ENCODE measurements around the gene LRRC17. TPM values are rescaled to one million over a fixed set of nuclear protein-coding genes. Genes with fewer than 3 reads are reported as not detected.

The LRRC17 gene
- polyA plus RNA-seq, 3 donors, result 0.04 TPM; not detected in 2

DNA sequence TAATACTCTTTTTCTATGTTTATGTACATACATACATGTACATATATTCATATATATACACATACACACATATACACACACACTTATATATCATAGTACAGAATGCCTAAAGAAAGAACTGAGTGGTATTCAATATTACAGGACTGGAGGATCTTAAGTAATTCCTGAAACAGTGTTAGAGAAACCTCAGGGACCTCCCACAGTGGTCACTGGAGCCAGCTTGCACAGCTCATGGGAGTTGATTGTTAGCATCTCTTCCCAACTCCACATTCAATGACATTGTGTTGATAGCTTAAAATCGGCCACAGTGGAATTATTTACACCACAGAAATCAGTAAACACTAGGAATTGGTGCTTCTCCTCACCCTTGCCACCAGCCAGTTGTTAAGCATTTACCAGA is 6.0 kb downstream of the LRRC17 start:
- no peak overlapping the region for H3K4me3 Mint-ChIP-seq
- no peak overlapping the region for H3K27ac Mint-ChIP-seq
- H3K9ac ChIP-seq (ENCODE audit: insufficient read depth, low read length, poor library complexity, severe bottlenecking), result no peak overlapping the region

DNA sequence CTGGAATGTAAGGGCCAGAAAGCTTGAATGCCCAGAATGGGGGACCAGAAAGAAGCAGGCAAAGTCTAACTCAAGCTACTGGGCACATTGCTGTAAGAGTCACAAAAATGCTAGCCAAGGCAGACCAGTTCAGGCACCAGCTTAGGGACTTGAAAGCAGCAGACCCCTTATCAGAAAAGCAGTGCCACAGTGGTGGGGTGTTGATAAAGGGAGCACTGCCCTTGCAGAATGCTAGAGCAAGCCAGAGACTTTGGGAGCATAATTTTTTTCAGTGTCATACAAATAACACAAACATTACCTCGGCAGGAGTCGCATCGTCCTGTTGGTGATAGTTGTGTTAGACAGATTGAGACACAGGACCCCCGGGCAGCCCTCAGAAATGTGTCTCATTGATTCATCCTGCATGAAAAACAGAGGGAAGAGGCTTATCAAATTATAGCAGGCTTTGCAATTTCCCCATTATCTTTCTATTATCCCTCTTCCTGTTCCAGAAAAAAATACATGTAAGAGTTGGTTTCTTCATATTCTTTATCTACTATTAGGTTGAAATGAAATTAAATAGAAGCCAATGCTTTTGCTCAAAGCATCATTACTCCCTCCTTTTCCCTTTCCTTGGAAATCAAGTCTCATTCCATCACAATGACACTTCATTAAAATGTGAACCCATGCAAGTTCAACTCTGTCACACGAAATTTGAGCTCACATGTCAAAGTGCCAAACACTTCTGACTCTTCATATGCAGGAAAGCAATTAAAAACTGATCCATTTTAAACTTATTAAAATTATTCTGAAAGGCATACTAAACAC is 13.4 kb downstream of the LRRC17 start:
- Histone ChIP-seq H3K9ac (ENCODE audit: insufficient read depth, low read length, poor library complexity, severe bottlenecking) (no peak overlapping the region), H3K27ac (ENCODE audit: low read depth in 1 of 2, low read length in 2 of 2) (no peak overlapping the region), H3K27me3 (ENCODE audit: control insufficient read depth in 2 of 2, insufficient read depth in 2 of 2, low read length in 2 of 2) (no peaks in the 10 kb centered on the region), H3K4me2 (replicated peaks; ENCODE audit: extremely low read depth, low read length, poor library complexity, severe bottlenecking) (no peak overlapping the region), H4K20me1 (ENCODE audit: insufficient read depth, low read length) (no peaks in the 10 kb centered on the region), H3K9me3 (replicated peaks in 1 of 2; ENCODE audit: control insufficient read depth in 1 of 2, insufficient read depth in 1 of 2, low read length in 2 of 2) (no peaks in the 10 kb centered on the region), H3K4me1 (ENCODE audit: control insufficient read depth in 1 of 2, insufficient read depth in 2 of 2, low read length in 2 of 2) (no peaks in the 10 kb centered on the region), H3K36me3 (replicated peaks in 1 of 2; ENCODE audit: control insufficient read depth in 1 of 2, insufficient read depth in 2 of 2, low read length in 2 of 2) (no peaks in the 10 kb centered on the region), H2AFZ (ENCODE audit: insufficient read depth, low read depth, low read length, poor library complexity, severe bottlenecking) (no peak overlapping the region), H3K79me2 (ENCODE audit: insufficient read depth, low read length) (no peaks in the 10 kb centered on the region), H3K4me3 (replicated peaks in 1 of 3; ENCODE audit: low read depth in 2 of 3, low read length in 3 of 3) (no peak overlapping the region)
- H3K9me3 Mint-ChIP-seq, result peaks cover 0 to 7% (median 0%) of the 10 kb centered on the region in 7 donors
- no peak overlapping the region for H3K27ac Mint-ChIP-seq
- H3K4me1 Mint-ChIP-seq, result no peaks in the 10 kb centered on the region
- no peaks in the 10 kb centered on the region for H3K36me3 Mint-ChIP-seq
- intact Hi-C loops (cut with micrococcal nuclease), result no loop called here
- no peaks in the 10 kb centered on the region for H3K27me3 Mint-ChIP-seq (ENCODE audit: low read depth in 3 of 3)
- WGBS (ENCODE audit: insufficient coverage), result 57% methylated on average over 1 of the region's 5 CpGs
- no peak overlapping the region for H3K4me3 Mint-ChIP-seq
- no peak for DNase-seq
- TF ChIP-seq, protein P1, sequence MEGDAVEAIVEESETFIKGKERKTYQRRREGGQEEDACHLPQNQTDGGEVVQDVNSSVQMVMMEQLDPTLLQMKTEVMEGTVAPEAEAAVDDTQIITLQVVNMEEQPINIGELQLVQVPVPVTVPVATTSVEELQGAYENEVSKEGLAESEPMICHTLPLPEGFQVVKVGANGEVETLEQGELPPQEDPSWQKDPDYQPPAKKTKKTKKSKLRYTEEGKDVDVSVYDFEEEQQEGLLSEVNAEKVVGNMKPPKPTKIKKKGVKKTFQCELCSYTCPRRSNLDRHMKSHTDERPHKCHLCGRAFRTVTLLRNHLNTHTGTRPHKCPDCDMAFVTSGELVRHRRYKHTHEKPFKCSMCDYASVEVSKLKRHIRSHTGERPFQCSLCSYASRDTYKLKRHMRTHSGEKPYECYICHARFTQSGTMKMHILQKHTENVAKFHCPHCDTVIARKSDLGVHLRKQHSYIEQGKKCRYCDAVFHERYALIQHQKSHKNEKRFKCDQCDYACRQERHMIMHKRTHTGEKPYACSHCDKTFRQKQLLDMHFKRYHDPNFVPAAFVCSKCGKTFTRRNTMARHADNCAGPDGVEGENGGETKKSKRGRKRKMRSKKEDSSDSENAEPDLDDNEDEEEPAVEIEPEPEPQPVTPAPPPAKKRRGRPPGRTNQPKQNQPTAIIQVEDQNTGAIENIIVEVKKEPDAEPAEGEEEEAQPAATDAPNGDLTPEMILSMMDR (IDR thresholded peaks at IDR 0.05), result no peak

More for the DNA sequence above, 6.0 kb downstream of the LRRC17 start:
- Mint-ChIP-seq H3K27me3 (ENCODE audit: low read depth in 3 of 3) (no peaks in the 10 kb centered on the region), H3K4me1 (peaks cover 3% of the 10 kb centered on the region), H3K9me3 (peaks cover 0 to 3% (median 0%) of the 10 kb centered on the region in 7 donors), H3K36me3 (no peaks in the 10 kb centered on the region)
- Histone ChIP-seq H3K27me3 (ENCODE audit: control insufficient read depth in 2 of 2, insufficient read depth in 2 of 2, low read length in 2 of 2) (no peaks in the 10 kb centered on the region), H3K4me2 (replicated peaks; ENCODE audit: extremely low read depth, low read length, poor library complexity, severe bottlenecking) (no peak overlapping the region), H3K9me3 (replicated peaks in 1 of 2; ENCODE audit: control insufficient read depth in 1 of 2, insufficient read depth in 1 of 2, low read length in 2 of 2) (no peaks in the 10 kb centered on the region), H3K4me1 (ENCODE audit: control insufficient read depth in 1 of 2, insufficient read depth in 2 of 2, low read length in 2 of 2) (no peaks in the 10 kb centered on the region), H3K79me2 (ENCODE audit: insufficient read depth, low read length) (no peaks in the 10 kb centered on the region), H2AFZ (ENCODE audit: insufficient read depth, low read depth, low read length, poor library complexity, severe bottlenecking) (no peak overlapping the region), H4K20me1 (ENCODE audit: insufficient read depth, low read length) (no peaks in the 10 kb centered on the region), H3K27ac (ENCODE audit: low read depth in 1 of 2, low read length in 2 of 2) (no peak overlapping the region), H3K4me3 (replicated peaks in 1 of 3; ENCODE audit: low read depth in 2 of 3, low read length in 3 of 3) (no peak overlapping the region), H3K36me3 (replicated peaks in 1 of 2; ENCODE audit: control insufficient read depth in 1 of 2, insufficient read depth in 2 of 2, low read length in 2 of 2) (no peaks in the 10 kb centered on the region)
- no peak for DNase-seq
- TF ChIP-seq, protein P1 (IDR thresholded peaks at IDR 0.05), result no peak
- WGBS (ENCODE audit: insufficient coverage), result no CpG with 5 or more reads among the region's 1 CpG
- intact Hi-C loops (cut with micrococcal nuclease), result no loop called here

All from CD14-positive monocyte (primary cell).